ENCODE data around the gene GP1BB.

The GP1BB gene

DNA sequence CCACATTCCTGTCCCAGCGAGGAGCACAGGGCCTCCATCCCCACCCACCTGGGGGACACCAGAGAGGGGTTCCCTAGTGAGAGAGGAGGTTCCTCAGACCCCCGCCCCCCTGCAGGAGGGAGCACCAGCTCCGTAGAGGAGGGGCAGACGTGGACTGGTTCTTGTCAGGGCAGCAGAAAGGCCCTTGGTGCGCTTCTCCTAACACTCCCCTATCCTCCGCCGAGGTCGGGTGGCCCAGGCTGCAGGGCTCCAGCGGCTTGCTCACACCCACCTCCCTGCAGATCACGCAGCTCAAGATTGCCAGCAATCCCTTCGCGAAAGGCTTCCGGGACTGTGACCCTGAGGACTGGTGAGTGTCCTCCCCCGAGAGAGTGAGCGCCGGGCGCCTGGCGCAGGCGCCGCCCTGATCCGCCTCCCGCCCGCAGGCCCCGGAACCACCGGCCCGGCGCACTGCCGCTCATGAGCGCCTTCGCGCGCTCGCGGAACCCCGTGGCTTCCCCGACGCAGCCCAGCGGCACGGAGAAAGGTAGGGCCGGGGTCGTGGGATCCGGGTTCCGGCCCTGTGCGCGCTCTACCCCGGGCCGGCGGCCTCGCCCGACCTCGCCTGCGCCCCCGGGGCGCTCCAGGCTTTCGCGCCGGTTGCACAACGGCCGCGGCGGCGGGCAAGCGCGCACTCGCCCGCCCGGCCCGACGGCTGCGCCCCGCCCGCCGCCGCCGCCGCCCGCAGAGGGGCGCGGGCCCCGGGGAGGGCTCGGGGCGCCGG is 42.3 kb downstream of the GP1BB start:
- TF ChIP-seq, protein P1, sequence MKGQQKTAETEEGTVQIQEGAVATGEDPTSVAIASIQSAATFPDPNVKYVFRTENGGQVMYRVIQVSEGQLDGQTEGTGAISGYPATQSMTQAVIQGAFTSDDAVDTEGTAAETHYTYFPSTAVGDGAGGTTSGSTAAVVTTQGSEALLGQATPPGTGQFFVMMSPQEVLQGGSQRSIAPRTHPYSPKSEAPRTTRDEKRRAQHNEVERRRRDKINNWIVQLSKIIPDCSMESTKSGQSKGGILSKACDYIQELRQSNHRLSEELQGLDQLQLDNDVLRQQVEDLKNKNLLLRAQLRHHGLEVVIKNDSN (IDR thresholded peaks at IDR 0.05): no peak
- TF ChIP-seq, protein P2, sequence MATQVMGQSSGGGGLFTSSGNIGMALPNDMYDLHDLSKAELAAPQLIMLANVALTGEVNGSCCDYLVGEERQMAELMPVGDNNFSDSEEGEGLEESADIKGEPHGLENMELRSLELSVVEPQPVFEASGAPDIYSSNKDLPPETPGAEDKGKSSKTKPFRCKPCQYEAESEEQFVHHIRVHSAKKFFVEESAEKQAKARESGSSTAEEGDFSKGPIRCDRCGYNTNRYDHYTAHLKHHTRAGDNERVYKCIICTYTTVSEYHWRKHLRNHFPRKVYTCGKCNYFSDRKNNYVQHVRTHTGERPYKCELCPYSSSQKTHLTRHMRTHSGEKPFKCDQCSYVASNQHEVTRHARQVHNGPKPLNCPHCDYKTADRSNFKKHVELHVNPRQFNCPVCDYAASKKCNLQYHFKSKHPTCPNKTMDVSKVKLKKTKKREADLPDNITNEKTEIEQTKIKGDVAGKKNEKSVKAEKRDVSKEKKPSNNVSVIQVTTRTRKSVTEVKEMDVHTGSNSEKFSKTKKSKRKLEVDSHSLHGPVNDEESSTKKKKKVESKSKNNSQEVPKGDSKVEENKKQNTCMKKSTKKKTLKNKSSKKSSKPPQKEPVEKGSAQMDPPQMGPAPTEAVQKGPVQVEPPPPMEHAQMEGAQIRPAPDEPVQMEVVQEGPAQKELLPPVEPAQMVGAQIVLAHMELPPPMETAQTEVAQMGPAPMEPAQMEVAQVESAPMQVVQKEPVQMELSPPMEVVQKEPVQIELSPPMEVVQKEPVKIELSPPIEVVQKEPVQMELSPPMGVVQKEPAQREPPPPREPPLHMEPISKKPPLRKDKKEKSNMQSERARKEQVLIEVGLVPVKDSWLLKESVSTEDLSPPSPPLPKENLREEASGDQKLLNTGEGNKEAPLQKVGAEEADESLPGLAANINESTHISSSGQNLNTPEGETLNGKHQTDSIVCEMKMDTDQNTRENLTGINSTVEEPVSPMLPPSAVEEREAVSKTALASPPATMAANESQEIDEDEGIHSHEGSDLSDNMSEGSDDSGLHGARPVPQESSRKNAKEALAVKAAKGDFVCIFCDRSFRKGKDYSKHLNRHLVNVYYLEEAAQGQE (IDR thresholded peaks at IDR 0.05; ENCODE audit: low read depth): no peak
- TF ChIP-seq CEBPB (IDR thresholded peaks at IDR 0.05) (no peak), NFIC (IDR thresholded peaks at IDR 0.05) (no peak), TCF12 (IDR thresholded peaks at IDR 0.05; ENCODE audit: low read depth) (no peak), CREB1 (IDR thresholded peaks at IDR 0.05; ENCODE audit: low read depth) (no peak), YY1 (IDR thresholded peaks at IDR 0.05; ENCODE audit: low read depth) (no peak), TEAD4 (IDR thresholded peaks at IDR 0.05) (no peak), EP300 (IDR thresholded peaks at IDR 0.05; ENCODE audit: borderline replicate concordance) (no peak), TAF1 (IDR thresholded peaks at IDR 0.05; ENCODE audit: low read depth) (no peak), EGR1 (IDR thresholded peaks at IDR 0.05) (no peak), FOXM1 (IDR thresholded peaks at IDR 0.05; ENCODE audit: borderline replicate concordance, low read depth) (no peak), ZBTB7A (IDR thresholded peaks at IDR 0.05; ENCODE audit: low read depth) (no peak), RAD21 (IDR thresholded peaks at IDR 0.05; ENCODE audit: low read depth) (no peak)
- TF ChIP-seq, protein P3, sequence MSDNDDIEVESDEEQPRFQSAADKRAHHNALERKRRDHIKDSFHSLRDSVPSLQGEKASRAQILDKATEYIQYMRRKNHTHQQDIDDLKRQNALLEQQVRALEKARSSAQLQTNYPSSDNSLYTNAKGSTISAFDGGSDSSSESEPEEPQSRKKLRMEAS (IDR thresholded peaks at IDR 0.05): no peak

DNA sequence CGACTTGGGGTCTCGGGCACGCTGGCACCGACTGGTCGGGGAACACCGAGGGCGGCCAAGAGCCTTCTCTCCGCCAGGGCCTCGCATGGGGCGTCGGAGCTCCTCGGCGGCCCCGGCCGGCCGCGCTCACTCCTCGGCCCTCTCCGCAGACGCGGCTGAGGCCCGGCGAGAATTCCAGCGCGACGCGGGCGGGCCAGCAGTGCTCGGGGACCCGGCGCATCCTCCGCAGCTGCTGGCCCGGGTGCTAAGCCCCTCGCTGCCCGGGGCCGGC is 42.8 kb downstream of the GP1BB start:
- TF ChIP-seq CEBPB (IDR thresholded peaks at IDR 0.05) (no peak), ZBTB7A (IDR thresholded peaks at IDR 0.05; ENCODE audit: low read depth) (no peak), RAD21 (IDR thresholded peaks at IDR 0.05; ENCODE audit: low read depth) (no peak), FOXM1 (IDR thresholded peaks at IDR 0.05; ENCODE audit: borderline replicate concordance, low read depth) (no peak), CREB1 (IDR thresholded peaks at IDR 0.05; ENCODE audit: low read depth) (no peak), YY1 (IDR thresholded peaks at IDR 0.05; ENCODE audit: low read depth) (no peak), NFIC (IDR thresholded peaks at IDR 0.05) (no peak), EP300 (IDR thresholded peaks at IDR 0.05; ENCODE audit: borderline replicate concordance) (no peak), EGR1 (IDR thresholded peaks at IDR 0.05) (no peak), TCF12 (IDR thresholded peaks at IDR 0.05; ENCODE audit: low read depth) (no peak), TEAD4 (IDR thresholded peaks at IDR 0.05) (no peak), TAF1 (IDR thresholded peaks at IDR 0.05; ENCODE audit: low read depth) (no peak)
- TF ChIP-seq, protein P3 (IDR thresholded peaks at IDR 0.05): no peak
- TF ChIP-seq, protein P2 (IDR thresholded peaks at IDR 0.05; ENCODE audit: low read depth): no peak
- TF ChIP-seq, protein P1 (IDR thresholded peaks at IDR 0.05): no peak

DNA sequence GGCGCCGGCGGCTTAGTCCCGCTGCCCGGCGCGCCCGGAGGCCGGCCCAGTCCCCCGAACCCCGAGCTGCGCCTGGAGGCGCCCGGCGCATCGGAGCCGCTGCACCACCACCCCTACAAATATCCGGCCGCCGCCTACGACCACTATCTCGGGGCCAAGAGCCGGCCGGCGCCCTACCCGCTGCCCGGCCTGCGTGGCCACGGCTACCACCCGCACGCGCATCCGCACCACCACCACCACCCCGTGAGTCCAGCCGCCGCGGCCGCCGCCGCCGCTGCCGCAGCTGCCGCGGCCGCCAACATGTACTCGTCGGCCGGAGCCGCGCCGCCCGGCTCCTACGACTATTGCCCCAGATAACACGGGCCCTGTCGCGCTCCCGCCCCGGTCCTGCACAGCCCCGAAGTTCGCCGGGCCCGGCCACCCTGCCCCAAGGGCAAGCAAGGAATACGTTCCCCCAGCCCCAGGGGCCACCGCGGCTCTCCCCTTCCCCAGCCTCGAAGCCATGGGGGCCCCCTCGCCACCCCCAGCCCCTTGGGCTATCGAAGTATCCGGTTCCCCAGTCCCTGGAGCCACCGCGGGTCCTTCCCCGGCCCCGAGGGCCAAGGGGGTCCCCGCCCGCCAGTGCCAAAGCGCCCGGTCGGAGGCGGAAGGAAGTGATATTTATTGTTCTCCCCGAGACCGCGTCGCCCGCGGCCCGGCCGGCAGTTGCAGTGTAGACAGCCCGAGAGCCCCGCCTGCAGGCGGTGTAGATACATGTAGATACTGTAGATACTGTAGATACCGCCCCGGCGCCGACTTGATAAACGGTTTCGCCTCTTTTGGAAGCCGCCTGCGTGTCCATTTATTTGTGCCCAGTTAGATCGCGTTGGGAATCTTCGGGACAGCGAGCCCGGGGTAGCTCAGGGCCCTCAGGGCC is 43.4 kb downstream of the GP1BB start:
- no peak for TF ChIP-seq CREB1 (IDR thresholded peaks at IDR 0.05; ENCODE audit: low read depth)
- no peak for TF ChIP-seq RAD21 (IDR thresholded peaks at IDR 0.05; ENCODE audit: low read depth)
- no peak for TF ChIP-seq CEBPB (IDR thresholded peaks at IDR 0.05)
- TF ChIP-seq, protein P3 (IDR thresholded peaks at IDR 0.05): no peak
- no peak for TF ChIP-seq EGR1 (IDR thresholded peaks at IDR 0.05)
- no peak for TF ChIP-seq TEAD4 (IDR thresholded peaks at IDR 0.05)
- TF ChIP-seq FOXM1 (IDR thresholded peaks at IDR 0.05; ENCODE audit: borderline replicate concordance, low read depth): no peak
- TF ChIP-seq TAF1 (IDR thresholded peaks at IDR 0.05; ENCODE audit: low read depth): no peak
- TF ChIP-seq, protein P1 (IDR thresholded peaks at IDR 0.05): no peak
- TF ChIP-seq TCF12 (IDR thresholded peaks at IDR 0.05; ENCODE audit: low read depth): no peak
- no peak for TF ChIP-seq YY1 (IDR thresholded peaks at IDR 0.05; ENCODE audit: low read depth)
- no peak for TF ChIP-seq EP300 (IDR thresholded peaks at IDR 0.05; ENCODE audit: borderline replicate concordance)
- TF ChIP-seq ZBTB7A (IDR thresholded peaks at IDR 0.05; ENCODE audit: low read depth): no peak
- no peak for TF ChIP-seq NFIC (IDR thresholded peaks at IDR 0.05)
- TF ChIP-seq, protein P2 (IDR thresholded peaks at IDR 0.05; ENCODE audit: low read depth): no peak
